Calu3 (cell line): ENCODE measurements around the gene MGAT3. TPM values are rescaled to one million over a fixed set of nuclear protein-coding genes. Genes with fewer than 3 reads are reported as not detected.

Experiments used
- BruUV-seq: library from RNA; stranded (reverse); fragments of 400-500 nt; replicated peaks from 2 replicates; lab custom pipeline; 2021; lab: Mats Ljungman, UMichigan
- CTCF ChIA-PET: fragments of 300-600 bp; sonication (Branson Sonifier 250); formaldehyde crosslinking; loops from one replicate; lab custom pipeline; 2022; ENCODE audit warnings: antibody characterized with exemption; lab: Charles Lee
- DNase-seq: peaks from one replicate; pipeline ENCODE4 v3.0.0; 2022
- H3K27ac Mint-ChIP-seq: one replicate; pipeline ENCODE4 v1.8.0; 2022; ENCODE audit warnings: mixed read lengths; ENCODE audit not compliant: unreplicated experiment
- H3K27me3 Mint-ChIP-seq: one replicate; pipeline ENCODE4 v1.8.0; 2022; ENCODE audit warnings: mixed read lengths; ENCODE audit not compliant: unreplicated experiment
- H3K36me3 Mint-ChIP-seq: one replicate; pipeline ENCODE4 v1.8.0; 2022; ENCODE audit warnings: mild to moderate bottlenecking, moderate library complexity, mixed read lengths; ENCODE audit not compliant: insufficient read depth, unreplicated experiment
- H3K4me1 Mint-ChIP-seq: one replicate; pipeline ENCODE4 v1.8.0; 2022; ENCODE audit warnings: mild to moderate bottlenecking, low read depth, mixed read lengths; ENCODE audit not compliant: unreplicated experiment
- H3K4me3 Mint-ChIP-seq: one replicate; pipeline ENCODE4 v1.8.0; 2022; ENCODE audit warnings: mild to moderate bottlenecking, low read depth, moderate library complexity, mixed read lengths; ENCODE audit not compliant: unreplicated experiment
- H3K9me3 Mint-ChIP-seq: one replicate; pipeline ENCODE4 v1.8.0; 2022; ENCODE audit warnings: low read depth, mixed read lengths; ENCODE audit not compliant: unreplicated experiment
- intact Hi-C: fragments of 100-400 bp; cut with micrococcal nuclease; formaldehyde crosslinking; loops from one replicate; pipeline ENCODE4 v1.10.0; 2022; ENCODE audit not compliant: unreplicated experiment
- total RNA-seq: library from RNA; stranded (reverse); gene quantifications from 2 replicates; pipeline ENCODE4 v1.2.3, GENCODE V29; 2022
- TF ChIP-seq, protein P1 (sequence below): fragments of 200-600 bp; IDR thresholded peaks from one replicate; pipeline ENCODE4 v1.8.0; 2022; ENCODE audit warnings: antibody characterized with exemption; ENCODE audit not compliant: unreplicated experiment

The MGAT3 gene
- total RNA-seq, 1 experiment from 2014 or later, result 33.0 TPM

DNA sequence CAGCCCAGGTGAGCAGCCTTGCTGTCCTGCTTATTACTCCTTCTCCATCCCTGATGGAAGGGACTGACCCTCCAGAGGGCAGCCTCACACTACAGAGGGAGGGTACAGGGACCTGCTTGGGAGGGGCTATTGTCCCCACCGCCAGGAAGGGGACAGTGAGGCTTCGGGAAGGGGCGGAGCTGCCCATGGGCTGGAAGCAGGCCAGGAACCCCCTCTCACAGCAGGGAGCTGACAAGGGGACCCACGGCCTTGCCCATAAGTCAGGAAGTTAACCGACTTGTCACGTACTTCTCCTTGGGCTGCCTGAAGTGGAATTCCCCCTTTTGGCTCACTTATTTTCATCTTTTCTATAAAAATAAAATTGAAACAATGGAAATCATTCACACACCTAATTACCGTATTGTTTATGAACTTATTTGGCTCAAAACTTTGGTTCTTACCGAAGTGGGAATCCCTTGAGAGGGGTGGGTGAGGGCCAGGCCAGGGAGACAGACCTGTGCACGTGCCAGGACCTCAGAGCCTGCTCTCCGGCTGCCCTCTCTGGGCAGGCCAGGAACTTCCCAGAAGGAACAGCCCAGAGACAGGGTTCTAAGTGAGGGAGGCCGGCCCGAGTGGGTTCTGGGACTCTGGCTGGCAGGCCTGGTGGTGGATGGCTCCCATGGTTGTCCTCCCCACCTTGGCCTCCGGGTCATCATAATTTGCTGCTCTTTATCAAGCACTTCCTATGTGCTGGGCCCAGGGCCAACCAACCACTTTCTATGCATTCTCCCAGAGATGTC, 5.8 kb downstream of the MGAT3 start:
- Mint-ChIP-seq H3K36me3 (peaks cover 4% of the 10 kb centered on the region), H3K27ac (no peak overlapping the region), H3K4me1 (peaks cover 8% of the 10 kb centered on the region), H3K9me3 (no peaks in the 10 kb centered on the region), H3K4me3 (no peak overlapping the region), H3K27me3 (peaks cover 34% of the 10 kb centered on the region)
- CTCF ChIA-PET, result no interaction called here
- TF ChIP-seq, protein P1, sequence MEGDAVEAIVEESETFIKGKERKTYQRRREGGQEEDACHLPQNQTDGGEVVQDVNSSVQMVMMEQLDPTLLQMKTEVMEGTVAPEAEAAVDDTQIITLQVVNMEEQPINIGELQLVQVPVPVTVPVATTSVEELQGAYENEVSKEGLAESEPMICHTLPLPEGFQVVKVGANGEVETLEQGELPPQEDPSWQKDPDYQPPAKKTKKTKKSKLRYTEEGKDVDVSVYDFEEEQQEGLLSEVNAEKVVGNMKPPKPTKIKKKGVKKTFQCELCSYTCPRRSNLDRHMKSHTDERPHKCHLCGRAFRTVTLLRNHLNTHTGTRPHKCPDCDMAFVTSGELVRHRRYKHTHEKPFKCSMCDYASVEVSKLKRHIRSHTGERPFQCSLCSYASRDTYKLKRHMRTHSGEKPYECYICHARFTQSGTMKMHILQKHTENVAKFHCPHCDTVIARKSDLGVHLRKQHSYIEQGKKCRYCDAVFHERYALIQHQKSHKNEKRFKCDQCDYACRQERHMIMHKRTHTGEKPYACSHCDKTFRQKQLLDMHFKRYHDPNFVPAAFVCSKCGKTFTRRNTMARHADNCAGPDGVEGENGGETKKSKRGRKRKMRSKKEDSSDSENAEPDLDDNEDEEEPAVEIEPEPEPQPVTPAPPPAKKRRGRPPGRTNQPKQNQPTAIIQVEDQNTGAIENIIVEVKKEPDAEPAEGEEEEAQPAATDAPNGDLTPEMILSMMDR, result no peak
- peak; percentile 23 for DNase-seq
- intact Hi-C loops, result no loop called here
- no TSS peak for BruUV-seq

DNA sequence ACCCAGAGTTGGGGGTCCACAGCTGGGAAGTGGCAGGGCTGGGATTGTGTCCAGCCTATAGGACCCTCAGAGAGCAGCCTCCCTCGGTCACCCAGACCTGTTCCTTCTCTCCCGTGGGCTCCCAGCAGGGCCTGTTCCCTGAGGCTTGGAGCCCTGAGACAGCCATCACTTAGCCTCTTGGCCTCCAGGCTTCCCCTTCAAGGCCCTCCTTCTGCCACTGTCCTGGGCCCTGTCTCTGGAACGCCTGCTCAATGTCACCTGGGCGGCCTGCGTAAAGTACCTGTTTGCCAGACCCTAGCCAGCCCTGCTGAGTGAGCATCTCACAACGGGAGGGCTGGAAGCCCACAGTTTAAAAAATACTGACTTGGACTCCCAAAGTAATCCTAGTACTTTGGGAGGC, 6.5 kb downstream of the MGAT3 start:
- Mint-ChIP-seq H3K36me3 (peaks cover 4% of the 10 kb centered on the region), H3K27me3 (peaks cover 27% of the 10 kb centered on the region), H3K9me3 (no peaks in the 10 kb centered on the region), H3K4me3 (no peak overlapping the region), H3K27ac (no peak overlapping the region), H3K4me1 (peaks cover 8% of the 10 kb centered on the region)
- DNase-seq, result no peak
- TF ChIP-seq, protein P1, result no peak
- intact Hi-C loops, result no loop called here
- CTCF ChIA-PET, result no interaction called here
- no TSS peak for BruUV-seq

DNA sequence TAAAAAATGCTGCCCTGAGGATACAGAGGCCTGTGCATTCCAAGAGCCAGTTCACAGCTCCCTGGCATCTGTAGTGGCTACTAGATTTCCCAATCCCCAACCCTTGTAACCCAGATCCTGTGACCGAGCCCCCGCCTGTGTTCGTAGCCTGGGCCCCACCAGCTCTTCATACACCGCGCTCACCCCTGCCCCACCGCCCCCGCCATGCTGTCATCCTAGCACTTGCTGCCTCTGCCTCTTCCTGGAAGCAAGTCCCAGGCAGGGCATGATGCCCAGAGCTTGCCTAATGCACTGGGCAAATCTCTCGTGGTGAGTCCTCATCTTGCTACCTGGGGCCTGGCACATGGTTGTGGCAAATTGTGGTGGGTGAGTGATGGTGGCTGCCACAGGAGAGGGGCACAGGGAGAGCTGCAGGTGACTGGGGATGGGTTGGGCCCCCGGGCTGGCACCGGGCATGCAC, 7.1 kb downstream of the MGAT3 start:
- BruUV-seq, result no TSS peak
- TF ChIP-seq, protein P1, result no peak
- Mint-ChIP-seq H3K4me3 (no peak overlapping the region), H3K9me3 (no peaks in the 10 kb centered on the region), H3K27ac (no peak overlapping the region), H3K27me3 (peaks cover 21% of the 10 kb centered on the region), H3K4me1 (peaks cover 8% of the 10 kb centered on the region), H3K36me3 (peaks cover 4% of the 10 kb centered on the region)
- CTCF ChIA-PET, result no interaction called here
- intact Hi-C loops, result no loop called here
- DNase-seq, result no peak

DNA sequence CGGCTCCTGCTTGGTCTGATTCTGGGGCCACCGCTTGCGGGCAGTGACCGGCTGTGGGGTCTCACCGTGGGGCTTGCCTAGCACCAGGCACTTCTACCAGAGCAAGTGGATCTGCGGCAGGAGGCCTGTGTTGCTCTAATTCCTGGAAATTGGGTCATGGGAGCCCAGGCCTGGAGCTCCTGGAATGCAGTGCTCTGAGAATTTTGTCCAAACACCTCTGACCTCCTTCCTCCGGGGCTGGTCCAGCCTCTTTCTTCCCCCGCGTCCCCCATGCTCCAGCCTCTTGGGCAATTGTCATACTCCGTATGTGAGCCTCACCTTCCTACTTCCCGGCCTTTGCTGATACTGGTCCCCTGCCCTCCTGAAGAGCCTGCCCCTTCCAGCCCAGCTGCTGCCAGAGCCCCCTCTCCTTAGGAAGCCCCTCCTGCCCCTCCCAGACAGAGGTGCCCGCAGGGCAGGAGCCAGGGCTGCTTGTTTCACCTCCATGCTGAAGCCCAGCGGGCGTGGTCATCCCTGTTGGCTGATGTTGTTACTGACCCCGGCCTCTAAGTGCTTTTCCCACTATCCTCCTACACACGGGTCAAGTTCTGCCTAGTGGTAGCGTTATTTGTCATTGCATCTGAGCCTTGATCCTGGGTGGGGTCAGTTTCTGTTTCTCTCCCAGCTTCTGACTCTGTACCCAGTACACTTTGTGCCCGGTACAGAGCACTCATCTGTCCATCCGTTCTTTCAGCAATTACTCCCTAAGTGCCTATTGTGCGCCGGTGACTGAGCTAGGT, 9.6 kb downstream of the MGAT3 start:
- peaks cover 31% of the 10 kb centered on the region for H3K4me1 Mint-ChIP-seq
- H3K27me3 Mint-ChIP-seq, result peaks cover under 1% of the 10 kb centered on the region
- DNase-seq, result no peak
- H3K27ac Mint-ChIP-seq, result no peak overlapping the region
- CTCF ChIA-PET, result interaction anchor here (0.6 kb wide), 1 partner anchor 15 kb away, joined by 6 read pairs; no protein-coding TSS in a partner anchor
- no peak overlapping the region for H3K4me3 Mint-ChIP-seq
- intact Hi-C loops, result no loop called here
- TF ChIP-seq, protein P1, result no peak
- H3K9me3 Mint-ChIP-seq, result no peaks in the 10 kb centered on the region
- no TSS peak for BruUV-seq
- H3K36me3 Mint-ChIP-seq, result peaks cover 2% of the 10 kb centered on the region
